HepG2 (cell line): Measurements from ENCODE around the gene GRHPR. TPM values are rescaled to one million over a fixed set of nuclear protein-coding genes. Genes with fewer than 3 reads are reported as not detected.

ENCODE experiments used
- ATF1 ChIP-seq: IDR thresholded peaks from 2 replicates; pipeline ENCODE4 v1.6.1; 2016; ENCODE audit warnings: mild to moderate bottlenecking, control low read depth
- ATF4 ChIP-seq, 2 experiments: fragments of 450-650 bp in 1 of 2; sonication (generic) in 1 of 2; formaldehyde crosslinking; IDR thresholded peaks; 2 replicates each; pipeline versions ENCODE4 v1.5.0 to v1.8.0; 2020 to 2022; ENCODE audit warnings: mild to moderate bottlenecking in 1 of 2, missing genetic modification reagents in 1 of 2
- CENPBD1 ChIP-seq: sonication (generic); formaldehyde crosslinking; IDR thresholded peaks from 2 replicates; pipeline ENCODE4 v1.8.0; 2022; ENCODE audit warnings: missing genetic modification reagents, low read depth, mild to moderate bottlenecking, borderline replicate concordance
- EEA1 ChIP-seq: sonication (generic); formaldehyde crosslinking; IDR thresholded peaks from 2 replicates; pipeline ENCODE4 v1.5.1; 2020; ENCODE audit warnings: mild to moderate bottlenecking, missing genetic modification reagents, borderline replicate concordance
- GABPB1 ChIP-seq: IDR thresholded peaks from 2 replicates; pipeline ENCODE4 v1.6.1; 2016; ENCODE audit warnings: mild to moderate bottlenecking, missing genetic modification reagents, moderate library complexity, missing compliant biosample characterization
- GPBP1L1 ChIP-seq: sonication (generic); formaldehyde crosslinking; IDR thresholded peaks from 2 replicates; pipeline ENCODE4 v1.5.0; 2020; ENCODE audit warnings: mild to moderate bottlenecking, missing genetic modification reagents
- NFAT5 ChIP-seq: sonication (generic); formaldehyde crosslinking; IDR thresholded peaks from 2 replicates; pipeline ENCODE4 v1.4.0; 2020; ENCODE audit warnings: missing genetic modification reagents
- RERE ChIP-seq: IDR thresholded peaks from 2 replicates; pipeline ENCODE4 v1.6.1; 2016; ENCODE audit warnings: low read depth, missing genetic modification reagents, missing compliant biosample characterization
- RORA ChIP-seq: sonication (generic); formaldehyde crosslinking; IDR thresholded peaks from 2 replicates; pipeline ENCODE4 v1.5.0; 2020; ENCODE audit warnings: mild to moderate bottlenecking, missing genetic modification reagents, moderate library complexity
- TCF7L2 ChIP-seq: IDR thresholded peaks from 2 replicates; pipeline ENCODE4 v1.6.1; 2011; ENCODE audit warnings: mild to moderate bottlenecking, low read depth, low read length, moderate library complexity
- ZNF737 ChIP-seq: sonication (generic); formaldehyde crosslinking; IDR thresholded peaks from 2 replicates; pipeline ENCODE4 v1.5.0; 2020; ENCODE audit warnings: missing genetic modification reagents, mild to moderate bottlenecking, borderline replicate concordance
- ZNF800 ChIP-seq: sonication (generic); formaldehyde crosslinking; IDR thresholded peaks from 2 replicates; pipeline ENCODE4 v1.4.0; 2020; ENCODE audit warnings: missing genetic modification reagents
- polyA plus RNA-seq, 8 experiments: library from polyadenylated mRNA; depleted of rRNA in 3 of 8; stranded (reverse) in 7 of 8; unstranded in 1 of 8; fragments of >200 nt; fragmentation: Illumina TruSeq in 4 of 8; extraction: Trizol in 4 of 8; gene quantifications; 2 replicates each; pipeline versions ENCODE4 v1.2.1 to v1.2.3, GENCODE V29; 2011 to 2016; ENCODE audit warnings: low read depth in 4 of 8, missing spikeins in 1 of 8, mixed read lengths in 1 of 8; ENCODE audit not compliant: insufficient read depth in 1 of 8
- total RNA-seq, 5 experiments: library from RNA; depleted of rRNA; stranded (reverse); fragments of >200 nt; fragmentation: Illumina TruSeq; extraction: Trizol; gene quantifications; 2 replicates each; pipeline ENCODE4 v1.2.3, GENCODE V29; 2016; ENCODE audit warnings: low read depth in 1 of 5

GRHPR gene
- total and polyA plus RNA-seq, 2 of the 13 experiments (the other 11 are each of a cell fraction or from before 2014, with no cell fraction given): 113 to 115 TPM

GRCh38 chr9:37465249-37466036 is 42.9 kb downstream of the GRHPR start, which contains the start of gene ZBTB5 (continued):
- TF ChIP-seq NFAT5 (no peak), ATF4 (CRISPR knock-in tag; IDR thresholded peaks at IDR 0.05) (no peak), GPBP1L1 (no peak), CENPBD1 (CRISPR knock-in tag) (no peak), ZNF737 (no peak), ZNF800 (CRISPR knock-in tag) (no peak), GABPB1 (peak; percentile 94), RORA (CRISPR knock-in tag) (no peak), ATF1 (CRISPR knock-in tag) (peak; percentile 80), EEA1 (no peak), TCF7L2 (no peak), RERE (CRISPR knock-in tag) (no peak)
